GM23338 (cell line): ENCODE data around the gene HEMK1. TPM values are rescaled to one million over a fixed set of nuclear protein-coding genes. Genes with fewer than 3 reads are reported as not detected.

ENCODE experiments used
- ATAC-seq: fragments of 200-7000 bp; cut with Tn5 transposase; 3 replicates; pipeline ENCODE4 v1.9.1; 2020
- DNase-seq: peaks from one replicate; pipeline ENCODE4 v3.0.0-alpha.2; 2015; ENCODE audit warnings: low spot score
- H2AFZ ChIP-seq: fragments of 200-600 bp; sonication (generic); 2 replicates; pipeline ENCODE4 v1.8.0; 2016; ENCODE audit warnings: antibody characterized with exemption, mild to moderate bottlenecking, moderate library complexity
- H3F3A ChIP-seq: fragments of 200-600 bp; sonication (generic); replicated peaks from 2 replicates; pipeline ENCODE4 v1.8.0; 2017; ENCODE audit warnings: antibody characterized with exemption, mixed run types, low read depth
- H3K27ac ChIP-seq: fragments of 200-600 bp; sonication (generic); 2 replicates; pipeline ENCODE4 v1.6.1; 2016; ENCODE audit warnings: low read depth
- H3K27me3 ChIP-seq: fragments of 200-600 bp; sonication (generic); 2 replicates; pipeline ENCODE4 v1.8.0; 2016; ENCODE audit warnings: mild to moderate bottlenecking, mixed run types, moderate library complexity; ENCODE audit not compliant: insufficient read depth
- H3K36me3 ChIP-seq: fragments of 200-600 bp; sonication (generic); 2 replicates; pipeline ENCODE4 v1.8.0; 2016; ENCODE audit warnings: mild to moderate bottlenecking; ENCODE audit not compliant: insufficient read depth
- H3K4me1 ChIP-seq: fragments of 200-600 bp; sonication (generic); 2 replicates; pipeline ENCODE4 v1.8.0; 2016; ENCODE audit warnings: mild to moderate bottlenecking, moderate library complexity; ENCODE audit not compliant: insufficient read depth
- H3K4me2 ChIP-seq: fragments of 200-600 bp; sonication (generic); 2 replicates; pipeline ENCODE4 v1.7.1; 2017; ENCODE audit warnings: mixed run types
- H3K4me3 ChIP-seq: fragments of 200-600 bp; sonication (generic); 2 replicates; pipeline ENCODE4 v1.6.1; 2016; ENCODE audit warnings: mixed run types
- H3K79me2 ChIP-seq: fragments of 200-600 bp; sonication (generic); replicated peaks from 2 replicates; pipeline ENCODE4 v1.8.0; 2017; ENCODE audit warnings: mild to moderate bottlenecking; ENCODE audit not compliant: insufficient read depth
- H3K9me2 ChIP-seq: fragments of 200-600 bp; sonication (generic); 2 replicates; pipeline ENCODE4 v1.8.0; 2017; ENCODE audit not compliant: insufficient read depth
- H4K20me1 ChIP-seq: fragments of 200-600 bp; sonication (generic); replicated peaks from 2 replicates; pipeline ENCODE4 v1.8.0; 2017; ENCODE audit warnings: mild to moderate bottlenecking; ENCODE audit not compliant: insufficient read depth
- H3K27ac Mint-ChIP-seq: 2 replicates; pipeline ENCODE4 v1.8.0; 2020; ENCODE audit warnings: inconsistent platforms, mild to moderate bottlenecking, moderate library complexity, mixed read lengths
- H3K27me3 Mint-ChIP-seq: 3 replicates; pipeline ENCODE4 v1.8.0; 2022; ENCODE audit warnings: low read depth, mild to moderate bottlenecking, moderate library complexity, mixed read lengths, inconsistent platforms; ENCODE audit not compliant: insufficient read depth, poor library complexity
- H3K36me3 Mint-ChIP-seq: 3 replicates; pipeline ENCODE4 v1.8.0; 2021; ENCODE audit warnings: low read depth, mild to moderate bottlenecking, inconsistent platforms, moderate library complexity, mixed read lengths
- H3K4me1 Mint-ChIP-seq: 3 replicates; pipeline ENCODE4 v1.8.0; 2020; ENCODE audit warnings: mild to moderate bottlenecking, inconsistent platforms, mixed read lengths
- H3K4me3 Mint-ChIP-seq: 3 replicates; pipeline ENCODE4 v1.8.0; 2021; ENCODE audit warnings: moderate library complexity, mild to moderate bottlenecking, inconsistent platforms, mixed read lengths
- H3K9me3 Mint-ChIP-seq: 3 replicates; pipeline ENCODE4 v1.8.0; 2020; ENCODE audit warnings: moderate library complexity, mild to moderate bottlenecking, inconsistent platforms, mixed read lengths
- CREB1 ChIP-seq: fragments of 250-450 bp; sonication (Bioruptor Pico); IDR thresholded peaks from 2 replicates; pipeline ENCODE4 v1.5.0; 2020; ENCODE audit warnings: low read depth, mild to moderate bottlenecking, moderate library complexity
- EZH2phosphoT487 ChIP-seq: fragments of 200-600 bp; sonication (generic); IDR thresholded peaks from one replicate; pipeline ENCODE4 v1.8.1; 2018; ENCODE audit warnings: antibody characterized with exemption; ENCODE audit not compliant: unreplicated experiment
- POLR2AphosphoS5 ChIP-seq: IDR thresholded peaks from 2 replicates; pipeline ENCODE4 v1.6.1; 2016; ENCODE audit warnings: antibody characterized with exemption, low read depth
- STAT1 ChIP-seq: IDR thresholded peaks from one replicate; pipeline ENCODE4 v1.6.1; 2016; ENCODE audit warnings: antibody characterized with exemption; ENCODE audit not compliant: unreplicated experiment
- polyA plus RNA-seq: library from polyadenylated mRNA; unstranded; fragments of >200 nt; fragmentation: Nextera tagmentation; extraction: Ambion mirVana; gene quantifications from 2 replicates; pipeline ENCODE4 v1.2.1, GENCODE V29; 2016
- total RNA-seq: library from RNA; depleted of rRNA; stranded (reverse); fragments of >200 nt; shearing (Covaris generic); gene quantifications from 2 replicates; pipeline ENCODE4 v1.2.3, GENCODE V29; 2014
- TF ChIP-seq, protein P1 (sequence below): fragments of 250-450 bp; sonication (Bioruptor Pico); IDR thresholded peaks from 2 replicates; pipeline ENCODE4 v1.5.0; 2020; ENCODE audit warnings: mild to moderate bottlenecking, moderate library complexity

Gene HEMK1
- total and polyA plus RNA-seq, 2 experiments from 2014 or later: 5.6 to 10.1 TPM

DNA sequence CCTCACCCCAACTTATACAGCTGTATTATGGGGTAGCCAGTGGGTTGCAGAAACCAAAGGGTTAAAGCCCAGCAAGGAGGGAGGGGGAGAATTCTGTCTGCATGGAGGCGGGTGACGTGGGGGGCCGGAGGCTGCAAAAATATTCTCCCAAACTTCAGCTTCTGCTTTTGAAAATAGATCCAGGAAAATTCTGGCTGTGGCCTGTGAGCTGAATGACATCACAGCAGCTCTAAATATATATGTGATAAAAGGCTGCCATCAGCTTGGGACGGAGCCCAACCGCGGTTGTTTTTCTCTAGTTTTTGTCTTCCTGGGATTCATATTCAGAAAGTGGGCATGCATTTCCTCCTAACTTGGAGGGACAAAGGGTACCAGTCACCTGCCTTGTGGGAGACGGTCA, 75.2 kb downstream of the HEMK1 start:
- no peak overlapping the region for H3K4me3 Mint-ChIP-seq
- no peak overlapping the region for H3K4me2 ChIP-seq
- no peaks in the 10 kb centered on the region for H3K36me3 ChIP-seq
- peaks cover 18% of the 10 kb centered on the region; the same call in 1 of the 3 replicates for H3K36me3 Mint-ChIP-seq
- no peaks in the 10 kb centered on the region for H3K4me1 ChIP-seq
- no peak for TF ChIP-seq CREB1
- no peak for TF ChIP-seq POLR2AphosphoS5
- TF ChIP-seq STAT1: no peak
- TF ChIP-seq, protein P1, sequence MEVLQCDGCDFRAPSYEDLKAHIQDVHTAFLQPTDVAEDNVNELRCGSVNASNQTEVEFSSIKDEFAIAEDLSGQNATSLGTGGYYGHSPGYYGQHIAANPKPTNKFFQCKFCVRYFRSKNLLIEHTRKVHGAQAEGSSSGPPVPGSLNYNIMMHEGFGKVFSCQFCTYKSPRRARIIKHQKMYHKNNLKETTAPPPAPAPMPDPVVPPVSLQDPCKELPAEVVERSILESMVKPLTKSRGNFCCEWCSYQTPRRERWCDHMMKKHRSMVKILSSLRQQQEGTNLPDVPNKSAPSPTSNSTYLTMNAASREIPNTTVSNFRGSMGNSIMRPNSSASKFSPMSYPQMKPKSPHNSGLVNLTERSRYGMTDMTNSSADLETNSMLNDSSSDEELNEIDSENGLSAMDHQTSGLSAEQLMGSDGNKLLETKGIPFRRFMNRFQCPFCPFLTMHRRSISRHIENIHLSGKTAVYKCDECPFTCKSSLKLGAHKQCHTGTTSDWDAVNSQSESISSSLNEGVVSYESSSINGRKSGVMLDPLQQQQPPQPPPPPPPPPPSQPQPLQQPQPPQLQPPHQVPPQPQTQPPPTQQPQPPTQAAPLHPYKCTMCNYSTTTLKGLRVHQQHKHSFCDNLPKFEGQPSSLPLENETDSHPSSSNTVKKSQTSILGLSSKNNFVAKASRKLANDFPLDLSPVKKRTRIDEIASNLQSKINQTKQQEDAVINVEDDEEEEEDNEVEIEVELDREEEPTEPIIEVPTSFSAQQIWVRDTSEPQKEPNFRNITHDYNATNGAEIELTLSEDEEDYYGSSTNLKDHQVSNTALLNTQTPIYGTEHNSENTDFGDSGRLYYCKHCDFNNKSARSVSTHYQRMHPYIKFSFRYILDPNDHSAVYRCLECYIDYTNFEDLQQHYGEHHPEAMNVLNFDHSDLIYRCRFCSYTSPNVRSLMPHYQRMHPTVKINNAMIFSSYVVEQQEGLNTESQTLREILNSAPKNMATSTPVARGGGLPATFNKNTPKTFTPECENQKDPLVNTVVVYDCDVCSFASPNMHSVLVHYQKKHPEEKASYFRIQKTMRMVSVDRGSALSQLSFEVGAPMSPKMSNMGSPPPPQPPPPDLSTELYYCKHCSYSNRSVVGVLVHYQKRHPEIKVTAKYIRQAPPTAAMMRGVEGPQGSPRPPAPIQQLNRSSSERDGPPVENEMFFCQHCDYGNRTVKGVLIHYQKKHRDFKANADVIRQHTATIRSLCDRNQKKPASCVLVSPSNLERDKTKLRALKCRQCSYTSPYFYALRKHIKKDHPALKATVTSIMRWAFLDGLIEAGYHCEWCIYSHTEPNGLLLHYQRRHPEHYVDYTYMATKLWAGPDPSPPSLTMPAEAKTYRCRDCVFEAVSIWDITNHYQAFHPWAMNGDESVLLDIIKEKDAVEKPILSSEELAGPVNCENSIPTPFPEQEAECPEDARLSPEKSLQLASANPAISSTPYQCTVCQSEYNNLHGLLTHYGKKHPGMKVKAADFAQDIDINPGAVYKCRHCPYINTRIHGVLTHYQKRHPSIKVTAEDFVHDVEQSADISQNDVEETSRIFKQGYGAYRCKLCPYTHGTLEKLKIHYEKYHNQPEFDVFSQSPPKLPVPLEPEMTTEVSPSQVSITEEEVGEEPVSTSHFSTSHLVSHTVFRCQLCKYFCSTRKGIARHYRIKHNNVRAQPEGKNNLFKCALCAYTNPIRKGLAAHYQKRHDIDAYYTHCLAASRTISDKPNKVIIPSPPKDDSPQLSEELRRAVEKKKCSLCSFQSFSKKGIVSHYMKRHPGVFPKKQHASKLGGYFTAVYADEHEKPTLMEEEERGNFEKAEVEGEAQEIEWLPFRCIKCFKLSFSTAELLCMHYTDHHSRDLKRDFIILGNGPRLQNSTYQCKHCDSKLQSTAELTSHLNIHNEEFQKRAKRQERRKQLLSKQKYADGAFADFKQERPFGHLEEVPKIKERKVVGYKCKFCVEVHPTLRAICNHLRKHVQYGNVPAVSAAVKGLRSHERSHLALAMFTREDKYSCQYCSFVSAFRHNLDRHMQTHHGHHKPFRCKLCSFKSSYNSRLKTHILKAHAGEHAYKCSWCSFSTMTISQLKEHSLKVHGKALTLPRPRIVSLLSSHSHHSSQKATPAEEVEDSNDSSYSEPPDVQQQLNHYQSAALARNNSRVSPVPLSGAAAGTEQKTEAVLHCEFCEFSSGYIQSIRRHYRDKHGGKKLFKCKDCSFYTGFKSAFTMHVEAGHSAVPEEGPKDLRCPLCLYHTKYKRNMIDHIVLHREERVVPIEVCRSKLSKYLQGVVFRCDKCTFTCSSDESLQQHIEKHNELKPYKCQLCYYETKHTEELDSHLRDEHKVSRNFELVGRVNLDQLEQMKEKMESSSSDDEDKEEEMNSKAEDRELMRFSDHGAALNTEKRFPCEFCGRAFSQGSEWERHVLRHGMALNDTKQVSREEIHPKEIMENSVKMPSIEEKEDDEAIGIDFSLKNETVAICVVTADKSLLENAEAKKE: no peak
- H3K9me2 ChIP-seq: no peaks in the 10 kb centered on the region
- no peak overlapping the region for H3K4me3 ChIP-seq
- H3K27me3 ChIP-seq: no peaks in the 10 kb centered on the region
- no peak overlapping the region for H2AFZ ChIP-seq
- H3K9me3 Mint-ChIP-seq: no peaks in the 10 kb centered on the region
- H3K27ac Mint-ChIP-seq: no peak overlapping the region
- no peaks in the 10 kb centered on the region for H3F3A ChIP-seq
- DNase-seq (no peak), ATAC-seq (no peak)
- H4K20me1 ChIP-seq: no peaks in the 10 kb centered on the region; the same call in 1 of the 2 replicates
- peaks cover 5% of the 10 kb centered on the region for H3K27me3 Mint-ChIP-seq
- H3K4me1 Mint-ChIP-seq: peaks cover 23% of the 10 kb centered on the region
- H3K27ac ChIP-seq: no peak overlapping the region
- H3K79me2 ChIP-seq: no peaks in the 10 kb centered on the region

GRCh38 chr3:50645378-50645777, 76.1 kb downstream of the HEMK1 start:
- no peak overlapping the region for H3K27ac ChIP-seq
- TF ChIP-seq, protein P1: no peak
- TF ChIP-seq EZH2phosphoT487: no peak

More at GRCh38 chr3:50645378-50645777, 76.1 kb downstream of the HEMK1 start:
- Histone ChIP-seq H3K27me3 (no peaks in the 10 kb centered on the region), H3K9me2 (no peaks in the 10 kb centered on the region), H4K20me1 (no peaks in the 10 kb centered on the region; the same call in 1 of the 2 replicates), H3K4me3 (no peak overlapping the region), H3K4me1 (no peaks in the 10 kb centered on the region), H3K4me2 (no peak overlapping the region), H2AFZ (no peak overlapping the region), H3K79me2 (no peaks in the 10 kb centered on the region), H3K36me3 (no peaks in the 10 kb centered on the region), H3F3A (no peaks in the 10 kb centered on the region)
- H3K27me3 Mint-ChIP-seq: peaks cover 5% of the 10 kb centered on the region
- peaks cover 28% of the 10 kb centered on the region for H3K4me1 Mint-ChIP-seq
- no peak for DNase-seq
- H3K27ac Mint-ChIP-seq: no peak overlapping the region
- H3K4me3 Mint-ChIP-seq: no peak overlapping the region
- H3K9me3 Mint-ChIP-seq: no peaks in the 10 kb centered on the region
- no peak for ATAC-seq
- peaks cover 18% of the 10 kb centered on the region; the same call in 2 of the 3 replicates for H3K36me3 Mint-ChIP-seq
